ENCODE results near the gene DAZ3. TPM values are rescaled to one million over a fixed set of nuclear protein-coding genes. Genes with fewer than 3 reads are reported as not detected.

The DAZ3 gene, protein sequence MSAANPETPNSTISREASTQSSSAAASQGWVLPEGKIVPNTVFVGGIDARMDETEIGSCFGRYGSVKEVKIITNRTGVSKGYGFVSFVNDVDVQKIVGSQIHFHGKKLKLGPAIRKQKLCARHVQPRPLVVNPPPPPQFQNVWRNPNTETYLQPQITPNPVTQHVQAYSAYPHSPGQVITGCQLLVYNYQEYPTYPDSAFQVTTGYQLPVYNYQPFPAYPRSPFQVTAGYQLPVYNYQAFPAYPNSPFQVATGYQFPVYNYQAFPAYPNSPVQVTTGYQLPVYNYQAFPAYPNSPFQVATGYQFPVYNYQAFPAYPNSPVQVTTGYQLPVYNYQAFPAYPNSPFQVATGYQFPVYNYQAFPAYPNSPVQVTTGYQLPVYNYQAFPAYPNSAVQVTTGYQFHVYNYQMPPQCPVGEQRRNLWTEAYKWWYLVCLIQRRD
- total RNA-seq (2022; extraction: Qiagen RNA extraction; ENCODE audit: low read depth) = not detected in 5 replicates

DNA sequence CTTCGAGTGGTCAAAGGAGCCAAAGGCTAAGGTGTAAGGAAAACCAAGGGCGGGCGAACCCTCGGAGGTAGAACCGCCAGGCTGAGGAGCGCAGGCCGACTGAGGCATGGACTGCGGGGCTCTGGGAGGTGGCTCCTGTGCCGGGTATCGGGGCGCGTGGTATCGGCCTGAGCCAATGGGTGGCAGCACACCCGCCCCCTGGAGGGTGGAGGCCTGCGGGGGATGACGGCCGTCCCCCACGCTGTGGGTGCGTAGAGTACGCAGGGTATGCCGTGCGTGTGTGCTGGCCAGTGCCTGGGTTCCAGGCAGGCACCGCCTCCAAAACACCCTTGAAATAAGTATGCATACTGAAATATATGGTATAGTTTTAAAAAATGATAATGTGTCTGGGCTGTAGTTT, at the start of gene DAZ3:
TSS of gene DAZ3 (minus strand) at position 101 of the 400 bp plus-strand sequence. CDS start 208 bp downstream, outside the sequence.

DNA sequence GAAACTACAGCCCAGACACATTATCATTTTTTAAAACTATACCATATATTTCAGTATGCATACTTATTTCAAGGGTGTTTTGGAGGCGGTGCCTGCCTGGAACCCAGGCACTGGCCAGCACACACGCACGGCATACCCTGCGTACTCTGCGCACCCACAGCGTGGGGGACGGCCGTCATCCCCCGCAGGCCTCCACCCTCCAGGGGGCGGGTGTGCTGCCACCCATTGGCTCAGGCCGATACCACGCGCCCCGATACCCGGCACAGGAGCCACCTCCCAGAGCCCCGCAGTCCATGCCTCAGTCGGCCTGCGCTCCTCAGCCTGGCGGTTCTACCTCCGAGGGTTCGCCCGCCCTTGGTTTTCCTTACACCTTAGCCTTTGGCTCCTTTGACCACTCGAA, 20.4 kb upstream of the DAZ3 start, which contains the start of gene DAZ4:
TSS of gene DAZ4 (plus strand) at position 301 of the 400 bp plus-strand sequence. CDS start 208 bp downstream, outside the sequence.

Other genes with a start within 250 kb of the DAZ3 start
- gene BPY2B, start 195.4 kb downstream of the DAZ3 start, total RNA-seq (2022; extraction: Qiagen RNA extraction; ENCODE audit: low read depth) = not detected in 5 replicates
- not detected in 5 replicates for gene DAZ4, start 20.5 kb upstream of the DAZ3 start, total RNA-seq (2022; extraction: Qiagen RNA extraction; ENCODE audit: low read depth)
- not detected in 5 replicates for gene BPY2C, start 238.7 kb upstream of the DAZ3 start, total RNA-seq (2022; extraction: Qiagen RNA extraction; ENCODE audit: low read depth)